NCI-H460 (cell line): Measurements from ENCODE around the gene KIAA0513. TPM values are rescaled to one million over a fixed set of nuclear protein-coding genes. Genes with fewer than 3 reads are reported as not detected.
"Not testable (repeated sequence)": the region's sequence is repeated elsewhere in the genome, so short reads cannot be mapped to it uniquely, and the experiment has no call there.

Experiments used
- DNase-seq: peaks from one replicate; pipeline ENCODE4 v3.0.0-alpha.2; 2016; ENCODE audit warnings: low read depth; ENCODE audit errors: extremely low read depth
- total RNA-seq: library from RNA; depleted of rRNA; stranded (reverse); fragments of >200 nt; shearing (Covaris generic); gene quantifications from 2 replicates; pipeline ENCODE4 v1.2.3, GENCODE V29; 2014

Gene KIAA0513
- total RNA-seq, 1 experiment from 2014 or later = 2.0 TPM

DNA sequence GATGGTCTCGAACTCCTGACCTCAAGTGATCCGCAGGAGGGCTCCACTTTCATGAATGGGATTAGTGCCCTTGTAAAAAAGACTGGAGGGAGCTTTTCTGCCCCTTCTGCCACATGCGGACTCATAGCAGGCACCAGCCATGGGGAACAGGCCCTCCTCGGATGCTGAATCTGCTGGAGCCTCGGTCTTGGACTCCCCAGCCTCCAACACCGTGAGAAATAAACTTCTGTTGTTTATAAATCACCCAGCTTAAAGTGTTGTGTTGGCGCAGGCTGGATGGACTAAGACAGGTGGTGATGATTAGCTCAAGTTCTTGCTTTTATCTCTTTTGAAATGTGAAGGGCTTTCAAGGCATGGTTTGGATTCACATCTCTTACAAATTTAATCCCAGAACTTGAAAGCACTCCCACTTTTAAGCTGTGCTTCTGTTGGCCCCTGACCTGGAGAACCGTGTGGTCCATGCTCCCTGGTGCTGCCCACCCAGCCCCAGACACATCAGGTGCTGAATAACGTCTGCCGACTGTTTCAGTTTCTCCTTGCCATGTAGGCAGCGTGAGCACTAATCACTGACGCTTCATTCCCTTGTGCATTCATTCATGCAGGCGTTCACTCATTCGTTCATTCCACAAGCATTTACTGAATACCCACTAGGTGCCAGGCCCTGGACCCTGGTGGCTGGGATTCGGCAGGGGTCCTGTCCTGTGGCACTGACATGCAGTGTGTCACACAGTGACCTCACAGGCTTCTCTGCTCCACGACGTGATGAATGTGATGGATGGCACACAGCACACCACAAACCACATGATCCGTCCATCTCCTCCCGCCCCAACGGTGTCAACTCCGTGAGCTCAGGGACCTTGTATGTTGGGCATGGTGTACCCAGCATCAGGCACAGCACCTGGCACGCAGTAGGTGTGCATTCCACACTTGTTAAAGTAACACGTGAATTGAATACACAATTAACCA, 75.8 kb downstream of the KIAA0513 start:
- DNase-seq = no peak

DNA sequence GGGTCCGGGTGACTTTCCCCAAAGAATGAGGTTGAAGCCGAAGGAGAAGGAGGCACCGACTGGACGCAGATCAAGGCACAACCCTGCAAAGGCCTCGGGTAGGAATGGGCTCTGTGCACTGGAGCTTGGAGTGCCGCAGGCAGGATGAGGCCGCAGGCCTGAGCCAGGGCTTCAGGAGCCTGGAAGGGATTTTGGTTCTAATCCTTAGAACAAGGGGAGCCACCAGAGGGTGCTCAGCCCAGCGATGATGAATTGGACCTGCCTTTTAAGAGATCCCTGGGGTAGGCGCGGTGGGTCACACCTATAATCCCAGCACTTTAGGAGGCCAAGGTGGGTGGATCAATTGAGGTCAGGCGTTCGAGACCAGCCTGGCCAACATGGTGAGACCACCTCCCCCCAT, 76.6 kb downstream of the KIAA0513 start:
- DNase-seq = no peak

DNA sequence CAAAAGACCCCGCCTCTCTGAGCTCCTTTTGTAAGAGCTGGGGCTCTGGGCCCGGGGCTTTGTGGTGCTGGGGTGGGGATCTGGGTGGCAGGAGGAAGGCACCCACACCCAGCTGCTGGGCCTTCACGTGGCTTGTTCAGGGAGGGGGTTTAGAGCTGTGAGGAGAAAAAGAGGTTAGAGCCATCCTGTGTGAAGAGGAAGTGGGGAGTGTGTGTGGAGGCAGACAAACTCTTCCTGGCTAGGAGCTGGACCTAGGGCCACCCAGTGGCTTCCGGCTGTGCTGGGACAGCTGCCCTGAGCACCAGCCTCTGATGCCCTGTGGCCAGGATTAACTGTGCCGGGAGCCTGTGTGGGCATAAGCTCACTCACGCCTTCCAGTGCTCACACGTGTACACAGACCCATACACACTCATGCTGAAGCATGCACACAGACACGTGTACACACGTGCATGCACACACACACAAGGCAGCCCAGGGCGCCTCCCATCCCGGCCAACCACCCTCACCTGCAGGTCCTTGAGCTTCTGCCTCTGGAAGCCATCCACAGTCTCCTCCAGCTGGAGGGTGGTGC, 77.3 kb downstream of the KIAA0513 start:
- no peak for DNase-seq

DNA sequence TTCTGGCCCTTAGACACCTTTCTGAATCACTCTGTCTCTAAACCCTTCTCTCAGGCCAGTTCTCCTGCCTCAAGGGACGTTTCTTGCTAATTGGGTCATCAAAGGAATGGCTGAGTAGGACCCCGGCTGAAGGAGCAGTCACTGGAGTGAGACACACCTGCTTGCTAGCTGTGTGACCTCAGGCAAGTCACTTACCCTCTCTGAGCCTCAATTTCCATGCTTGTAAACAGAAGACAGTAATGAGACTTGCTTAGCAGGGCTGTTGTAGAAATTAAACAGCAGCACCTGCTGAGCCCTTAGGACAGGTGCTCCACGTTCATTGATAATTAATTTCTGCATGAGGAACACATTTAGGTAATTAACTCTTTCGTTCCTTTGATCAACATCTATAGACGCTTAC, 77.9 kb downstream of the KIAA0513 start:
- no peak for DNase-seq

DNA sequence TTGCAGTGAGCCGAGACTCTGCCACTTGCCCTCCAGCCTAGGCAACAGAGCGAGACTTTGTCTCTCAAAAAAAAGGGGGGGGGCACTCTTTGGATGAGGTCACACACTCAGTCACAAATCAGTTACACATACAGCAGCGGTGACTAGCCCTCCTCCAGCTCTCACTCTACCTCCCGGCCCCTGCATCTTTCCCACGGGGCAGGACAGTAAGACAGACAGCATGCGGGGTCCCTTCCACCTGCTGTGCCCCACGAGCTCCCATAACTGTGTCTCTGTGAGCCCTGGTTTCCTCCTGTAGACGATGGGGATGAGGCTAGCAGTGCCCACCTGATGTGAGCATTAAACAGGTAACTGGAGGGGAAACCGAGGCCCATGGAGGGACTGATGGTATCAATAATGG, 79.5 kb downstream of the KIAA0513 start:
- DNase-seq = no peak

DNA sequence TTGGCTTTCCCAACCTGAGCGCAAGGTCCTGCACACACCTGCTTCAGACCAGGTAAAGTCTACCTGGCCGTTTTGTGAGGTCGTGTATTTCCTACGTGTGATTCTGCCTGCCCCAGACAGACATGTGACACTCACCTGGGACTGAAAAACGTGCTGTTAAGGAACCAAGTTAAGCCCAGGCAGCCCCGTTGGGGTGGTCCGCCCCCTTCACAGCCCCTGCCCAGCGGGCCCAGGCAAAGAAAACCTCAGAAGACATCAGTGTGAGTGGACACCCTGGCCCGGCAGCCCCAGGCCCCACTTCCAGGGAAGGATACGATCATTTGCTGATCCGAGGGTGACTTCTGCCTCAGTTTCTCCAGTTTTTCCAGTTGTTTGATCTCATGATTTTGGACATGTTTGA, 79.9 kb downstream of the KIAA0513 start:
- DNase-seq = no peak

DNA sequence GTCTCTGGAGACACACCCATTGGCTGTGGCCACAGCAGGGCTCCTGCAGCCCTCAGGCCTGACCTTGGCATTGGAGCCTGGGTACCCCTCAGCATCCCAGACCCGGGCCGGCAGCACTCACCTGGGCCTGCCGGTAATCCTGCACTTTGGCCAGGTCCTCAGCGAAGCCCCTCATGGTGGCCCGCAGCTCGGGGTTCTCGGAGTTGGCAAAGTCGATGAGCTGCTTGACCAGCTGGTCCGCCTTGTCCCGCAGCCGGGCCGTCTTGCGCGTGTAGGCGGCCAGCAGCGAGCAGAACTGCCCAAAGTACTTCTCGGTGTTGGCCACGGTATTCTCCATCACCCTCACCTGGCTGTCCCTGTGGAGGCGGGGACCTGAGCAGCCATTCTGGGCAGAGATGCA, 82.5 kb downstream of the KIAA0513 start:
- no peak for DNase-seq

DNA sequence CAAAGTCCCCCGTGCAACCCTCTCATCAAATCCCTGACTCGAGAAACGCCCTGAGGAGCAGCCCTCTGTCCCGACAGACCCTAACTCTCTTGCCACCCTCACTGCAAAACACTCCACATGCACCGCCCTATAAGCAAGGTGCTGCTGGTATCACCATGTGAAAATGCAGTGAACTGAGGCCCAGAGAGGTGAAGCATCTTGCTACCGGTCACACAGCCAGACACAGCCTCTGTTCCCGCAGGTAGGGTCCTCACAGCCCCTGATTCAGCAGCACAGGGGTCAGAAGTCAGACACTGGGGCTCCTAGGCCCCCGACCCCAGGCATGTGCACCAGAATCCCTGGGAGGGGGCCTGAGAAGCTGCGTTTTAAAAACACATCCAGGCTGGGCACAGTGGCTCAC, 83.6 kb downstream of the KIAA0513 start:
- DNase-seq = no peak

DNA sequence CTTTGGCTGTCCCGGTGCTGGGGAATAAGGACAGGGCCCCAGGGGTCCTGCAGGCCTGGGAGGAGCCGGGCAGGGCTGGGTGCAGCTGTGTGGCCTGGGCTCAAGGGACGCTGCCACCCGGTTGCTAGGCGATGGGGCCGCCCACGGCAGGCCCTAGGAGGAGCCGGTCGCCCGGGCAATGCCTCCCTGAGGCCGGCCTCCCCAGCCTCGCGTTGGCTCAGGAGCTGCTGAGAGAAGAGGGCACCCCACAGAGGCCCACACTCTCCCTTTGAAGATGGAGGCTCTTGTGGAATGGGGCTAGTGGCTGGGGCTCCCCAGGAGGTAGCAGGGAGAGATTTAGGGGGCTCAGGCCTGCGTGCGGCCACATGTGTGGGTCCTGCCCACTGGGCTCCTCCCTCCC, 84.8 kb downstream of the KIAA0513 start, which contains the start of gene CIBAR2:
TSS of gene CIBAR2 (minus strand) at position 109 of the 400 bp plus-strand sequence. CDS start 120 bp downstream, outside the sequence.
- no peak for DNase-seq

DNA sequence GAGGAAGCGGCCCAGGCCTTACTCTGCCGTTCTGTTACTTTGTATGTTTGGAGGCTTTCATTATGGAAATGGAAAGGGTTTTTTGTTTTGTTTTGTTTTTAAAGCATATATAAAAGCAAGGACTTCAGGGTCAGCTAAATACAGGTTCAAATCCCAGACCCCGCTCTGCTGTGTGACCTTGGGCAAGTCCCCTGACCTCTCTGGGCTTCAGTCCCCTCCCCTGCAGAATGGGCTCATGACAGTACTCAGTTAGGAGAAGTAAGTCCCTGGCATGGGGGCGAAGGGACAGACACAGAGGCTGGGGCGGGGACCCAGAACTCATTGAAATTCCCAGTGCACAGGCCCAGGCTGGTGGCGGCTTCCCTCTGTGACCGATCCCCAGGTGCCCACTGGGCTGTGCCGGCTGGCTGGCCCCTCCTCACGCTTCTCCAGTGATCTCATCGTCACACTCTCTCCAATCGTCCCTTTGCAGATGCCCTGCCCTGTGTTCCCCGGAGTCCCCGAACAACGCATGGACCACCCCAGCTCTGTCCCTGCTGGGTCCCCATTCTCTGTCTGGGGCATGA, 85.7 kb downstream of the KIAA0513 start:
- DNase-seq = no peak

DNA sequence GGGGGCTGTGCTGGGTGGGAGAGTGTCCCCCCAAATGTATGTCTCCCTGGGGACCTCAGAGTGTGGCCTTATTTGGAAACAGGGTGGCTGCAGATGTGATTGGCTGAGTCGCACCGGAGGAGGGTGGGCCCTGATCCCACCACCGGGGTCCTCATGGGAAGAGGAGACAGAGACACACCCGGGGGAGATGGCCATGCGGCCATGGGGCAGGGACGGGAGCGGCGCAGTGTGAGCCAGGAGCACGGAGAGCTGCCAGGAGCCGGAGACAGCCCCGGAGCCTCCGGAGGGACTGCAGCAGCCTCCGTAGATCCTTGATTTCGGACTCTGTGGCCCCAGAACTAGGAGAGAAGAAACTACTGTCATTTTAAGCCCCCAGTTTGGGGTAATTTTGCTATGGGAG, 86.3 kb downstream of the KIAA0513 start:
- DNase-seq = no peak

DNA sequence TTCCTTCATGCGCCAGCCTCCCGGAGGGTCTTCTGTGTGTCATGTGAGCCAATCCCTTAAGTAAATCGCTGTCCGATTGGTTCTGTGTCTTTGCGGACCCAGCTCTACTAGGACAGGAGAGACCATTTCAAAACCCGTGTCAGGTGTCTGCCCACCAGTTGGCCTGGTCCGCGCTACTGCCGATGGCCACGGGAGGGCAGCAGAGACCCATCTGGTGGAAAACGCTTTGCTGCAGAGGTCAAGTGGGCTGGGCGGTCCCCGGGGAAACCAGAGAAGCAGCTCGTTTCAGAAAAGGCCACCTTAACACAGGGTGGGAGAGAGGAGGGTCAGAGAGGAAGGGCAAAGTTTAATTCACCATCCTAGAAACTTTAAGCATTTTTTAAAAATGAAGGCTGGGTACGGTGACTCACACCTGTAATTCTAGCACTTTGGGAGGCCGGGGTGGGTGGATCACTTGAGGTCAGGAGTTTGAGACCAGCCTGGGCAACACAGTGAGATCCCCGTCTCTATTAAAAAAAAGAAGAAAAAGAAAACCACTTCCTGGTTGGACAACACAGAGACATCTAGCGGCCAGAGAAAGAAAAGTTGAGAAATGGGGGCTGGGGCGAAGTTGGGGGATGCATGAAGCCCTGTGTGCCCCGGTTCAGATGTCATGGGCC, 87.4 kb downstream of the KIAA0513 start:
- peak; percentile 68 for DNase-seq

DNA sequence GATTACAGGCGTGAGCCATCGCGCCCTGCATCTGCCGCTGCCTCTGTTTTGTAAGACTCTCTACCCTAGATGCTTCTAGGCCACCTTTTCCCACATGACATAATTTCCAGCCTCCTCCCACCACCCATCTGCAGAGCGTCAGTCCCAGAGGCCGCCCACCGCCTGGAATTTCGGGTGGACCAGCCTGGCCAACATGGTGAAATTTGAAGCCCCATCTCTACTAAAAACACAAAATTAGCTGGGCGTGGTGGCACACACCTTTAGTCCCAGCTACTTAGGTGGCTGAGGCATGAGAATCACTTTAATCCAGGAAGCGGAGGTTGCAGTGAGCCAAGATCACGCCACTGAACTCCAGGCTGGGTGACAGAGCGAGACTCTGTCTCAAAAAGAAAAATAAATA, 89.8 kb downstream of the KIAA0513 start:
- DNase-seq = no peak

DNA sequence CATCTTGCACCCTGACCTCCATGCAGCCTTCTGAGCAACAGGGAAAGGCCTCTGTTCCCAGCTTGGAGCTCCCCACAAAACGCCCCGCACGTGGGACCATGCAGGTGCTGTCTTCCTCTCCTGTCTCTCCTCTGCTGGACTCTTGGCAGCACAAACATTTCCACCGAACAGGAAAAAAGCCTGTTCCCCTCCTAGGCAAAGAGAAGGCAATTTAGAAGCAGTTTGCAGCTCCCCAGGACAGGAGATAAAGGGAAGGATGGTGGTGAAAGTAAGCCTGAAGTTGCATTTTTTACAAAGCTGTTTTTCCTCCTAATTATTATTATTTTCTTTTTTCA, 92.4 kb downstream of the KIAA0513 start:
- no peak for DNase-seq

DNA sequence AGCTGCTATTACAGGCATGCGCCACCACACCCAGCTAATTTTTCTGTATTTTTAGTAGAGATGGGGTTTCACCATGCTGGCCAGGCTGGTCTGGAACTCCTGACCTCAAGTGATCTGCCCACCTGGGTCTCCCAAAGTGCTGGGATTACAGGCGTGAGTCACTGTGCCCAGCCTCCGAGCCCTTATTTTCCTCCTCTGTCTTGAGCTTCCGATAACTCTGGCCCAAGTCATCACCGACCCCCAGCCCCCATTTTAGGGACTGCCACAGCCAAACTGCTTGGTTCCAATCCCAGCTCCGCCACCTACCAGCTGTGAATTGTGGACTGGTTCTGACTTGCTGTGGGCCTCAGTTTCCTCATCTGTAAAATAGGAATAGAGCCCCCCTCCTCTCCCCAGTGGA, 95.8 kb downstream of the KIAA0513 start:
- not testable (repeated sequence) for DNase-seq

DNA sequence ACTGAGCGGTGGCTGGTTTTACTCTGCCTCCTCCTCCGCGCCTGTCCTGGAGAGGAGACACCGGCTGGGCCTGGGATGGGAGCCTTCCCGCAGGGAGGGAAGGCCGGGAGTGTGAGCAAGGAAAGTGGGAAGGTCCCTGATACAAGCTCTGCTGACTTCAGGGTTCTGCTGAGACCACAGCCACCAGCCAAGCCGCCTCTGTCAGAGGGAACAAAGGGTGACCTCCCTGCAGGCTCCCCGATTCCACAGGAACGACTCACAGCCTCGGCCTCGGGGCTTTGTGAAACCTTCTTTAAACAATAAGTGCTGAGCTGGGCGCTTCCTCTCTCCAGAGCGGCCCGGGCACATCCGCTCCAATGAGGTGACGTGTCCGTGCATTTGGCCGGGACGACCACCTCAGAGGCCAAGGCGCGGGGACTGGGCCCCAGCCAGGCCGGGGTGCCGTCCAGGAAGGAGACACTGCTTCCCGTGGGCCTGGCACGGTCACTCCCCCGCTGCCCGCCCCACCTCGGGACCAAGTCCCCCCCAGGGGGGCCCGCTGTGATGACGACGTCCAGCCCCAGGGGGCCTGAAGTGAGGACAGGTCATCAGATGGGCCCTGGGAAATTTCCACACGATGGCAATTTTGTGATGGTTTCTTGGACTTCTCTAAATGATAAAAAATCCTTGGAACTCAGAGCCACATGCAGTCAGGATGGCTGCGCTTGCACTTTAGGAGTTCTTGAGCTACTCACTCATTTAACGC, 96.5 kb downstream of the KIAA0513 start:
- no peak for DNase-seq

DNA sequence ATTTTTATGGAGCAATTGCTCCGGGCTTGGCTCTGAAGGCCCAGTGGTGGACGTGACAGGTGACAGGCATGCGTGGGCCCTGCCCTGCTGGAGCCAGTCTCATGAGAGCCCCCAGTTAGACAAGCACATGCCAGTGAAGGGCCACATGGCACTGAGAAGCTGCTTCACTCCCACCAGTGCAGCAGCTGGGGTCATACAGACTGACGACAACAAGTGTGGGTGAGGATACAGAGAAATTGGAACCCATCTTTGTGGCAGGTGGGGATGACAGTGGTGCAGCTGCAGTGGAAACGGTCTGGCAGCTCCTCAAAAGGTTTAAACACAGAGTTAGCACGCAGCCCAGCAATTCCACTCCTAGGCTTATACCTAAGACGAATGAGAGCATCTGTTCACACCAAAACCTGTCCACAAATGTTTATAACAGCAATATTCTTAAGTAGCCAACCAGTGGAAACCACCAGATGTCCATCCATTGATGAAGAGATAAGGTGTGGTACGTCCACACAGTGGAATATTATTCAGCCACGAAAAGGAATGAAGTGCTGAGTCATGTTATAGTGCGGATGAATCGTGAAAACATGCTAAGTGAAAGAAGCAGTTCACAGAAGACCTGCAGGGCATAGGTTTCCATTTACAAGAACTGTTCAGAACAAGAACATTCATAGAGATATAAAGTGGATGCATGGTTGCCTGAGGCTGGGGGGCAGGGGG, 97.2 kb downstream of the KIAA0513 start:
- no peak for DNase-seq

DNA sequence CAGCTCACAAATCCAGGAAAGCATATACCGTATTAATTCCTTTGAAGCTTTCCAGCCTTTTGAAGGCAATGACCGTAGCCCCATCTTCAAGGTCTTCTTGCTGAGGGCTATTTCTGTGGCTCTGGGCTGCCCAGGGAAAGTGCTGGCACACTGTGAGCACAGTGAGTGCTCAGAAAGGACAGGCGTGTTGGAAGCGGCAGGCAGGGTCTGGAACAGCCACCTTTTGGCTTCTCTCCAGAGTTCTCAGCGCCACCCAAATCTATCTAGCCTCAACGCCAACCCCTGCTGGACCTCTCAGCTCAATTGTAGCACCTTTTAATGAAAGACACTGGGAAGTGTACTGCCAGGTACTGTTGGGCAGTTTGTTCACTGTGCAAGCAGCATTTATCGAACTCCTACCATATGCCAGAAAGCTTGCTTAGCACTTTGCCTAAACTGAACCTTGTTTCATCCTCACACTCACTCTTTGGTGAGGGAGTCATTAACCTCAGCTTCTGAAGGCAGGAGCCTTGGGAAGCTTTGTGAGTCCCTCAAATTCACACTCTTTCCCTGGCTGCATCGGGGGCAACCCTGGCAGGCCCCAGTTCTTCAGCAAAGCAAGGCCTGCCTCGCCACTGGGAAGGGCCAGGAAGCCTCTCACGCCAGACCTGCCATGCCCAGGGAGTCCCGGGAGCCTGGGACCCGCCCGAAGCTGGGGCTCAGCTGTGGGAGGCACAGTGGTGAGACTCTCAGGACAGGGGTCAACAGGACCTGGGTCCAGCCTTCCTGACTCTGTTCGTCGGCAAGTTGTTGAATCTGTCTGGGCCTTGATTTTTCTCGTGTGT, 98.2 kb downstream of the KIAA0513 start:
- DNase-seq = no peak

DNA sequence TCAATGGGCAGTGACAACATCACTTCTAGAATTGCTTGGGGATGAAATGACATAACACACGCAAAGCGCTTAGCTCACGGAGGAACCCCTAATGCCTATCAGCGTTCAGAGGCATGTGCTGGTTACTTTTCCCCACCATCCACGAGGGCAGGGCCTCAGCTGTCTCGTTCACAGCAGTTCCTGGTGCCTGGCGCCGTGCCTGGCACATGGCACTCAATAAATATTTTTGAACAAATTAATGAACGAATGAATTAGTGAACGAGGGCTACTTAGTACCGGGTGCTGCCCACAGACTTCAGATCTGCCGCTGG, 98.8 kb downstream of the KIAA0513 start:
- DNase-seq = no peak
